Gastrocnemius medialis (tissue), 4 donors: ENCODE measurements around the gene NSF. TPM values are rescaled to one million over a fixed set of nuclear protein-coding genes. Genes with fewer than 3 reads are reported as not detected.

Source experiments
- ATAC-seq, 2 donors: fragments of 150-250 bp; one replicate each; pipeline ENCODE4 v1.9.1; 2016
- DNase-seq, 2 donors: peaks; one replicate each; pipeline ENCODE4 v3.0.0-alpha.2; 2019
- H3K27ac ChIP-seq, 4 donors: fragments of 200-600 bp; sonication (generic); 1 replicate in 1 of 4; 2 replicates in 3 of 4; pipeline ENCODE4 v1.5.1; 2016 to 2018; ENCODE audit warnings: mild to moderate bottlenecking in 2 of 4, moderate library complexity in 1 of 4
- H3K27me3 ChIP-seq, 3 donors: fragments of 200-600 bp; sonication (generic) in 2 of 3; 1 replicate in 1 of 3; 2 replicates in 2 of 3; pipeline versions ENCODE4 v1.5.1 to v1.6.0; 2016 to 2019; ENCODE audit warnings: mild to moderate bottlenecking in 1 of 3, moderate library complexity in 1 of 3
- H3K36me3 ChIP-seq, 2 donors: fragments of 200-600 bp; sonication (generic) in 1 of 2; one replicate each; pipeline ENCODE4 v1.5.1; 2017 to 2018
- H3K4me1 ChIP-seq, 2 donors: fragments of 200-600 bp; sonication (generic) in 1 of 2; one replicate each; pipeline ENCODE4 v1.5.1; 2016 to 2017; ENCODE audit warnings: mild to moderate bottlenecking in 2 of 2
- H3K4me3 ChIP-seq, 4 donors: fragments of 200-600 bp; sonication (generic) in 3 of 4; 1 replicate in 1 of 4; 2 replicates in 3 of 4; pipeline ENCODE4 v1.5.1; 2016 to 2019; ENCODE audit warnings: mild to moderate bottlenecking in 2 of 4
- H3K9me3 ChIP-seq, 3 donors: fragments of 200-600 bp; sonication (generic) in 2 of 3; 1 replicate in 1 of 3; 2 replicates in 2 of 3; pipeline ENCODE4 v1.5.1; 2016 to 2019
- POLR2A ChIP-seq, 2 donors: fragments of 450-650 bp; IDR thresholded peaks; one replicate each; pipeline ENCODE4 v1.6.1; 2017; ENCODE audit warnings: antibody characterized with exemption in 2 of 2, mild to moderate bottlenecking in 2 of 2, moderate library complexity in 2 of 2
- in situ Hi-C, 4 donors: fragments of 200-750 bp; cut with MboI; loops; one replicate each; pipeline versions ENCODE4 v1.15.0 to v1.8.0; 2017; ENCODE audit warnings: low sequenced_read_pairs in 4 of 4
- intact Hi-C: fragments of 100-400 bp; cut with DNase I; formaldehyde crosslinking; loops from one replicate; pipeline ENCODE4 v1.15.1; 2023; ENCODE audit warnings: low total_unique reads
- total RNA-seq, 4 donors: library from RNA; depleted of rRNA; stranded (reverse); fragments of >200 nt; gene quantifications; one replicate each; pipeline versions ENCODE4 v1.1.0 to v1.2.3, GENCODE V29; 2016
- TF ChIP-seq, protein P1 (sequence below), 5 experiments: fragments of 450-650 bp in 3 of 5; fragments of 200-600 bp in 2 of 5; sonication (generic) in 2 of 5; IDR thresholded peaks in 4 of 5; conservative IDR thresholded peaks in 1 of 5; 1 replicate in 4 of 5; 2 replicates in 1 of 5; pipeline ENCODE4 v1.5.1; 2016 to 2019; ENCODE audit warnings: antibody characterized with exemption in 5 of 5, mild to moderate bottlenecking in 3 of 5, moderate library complexity in 3 of 5

NSF gene
- total RNA-seq, 4 donors from 2014 or later = 24.5 to 67.0 (median 42.5) TPM

- H3K36me3 ChIP-seq = peaks cover 0 to 20% of the 10 kb centered on the region in 2 donors
- no peak for TF ChIP-seq POLR2A (IDR thresholded peaks at IDR 0.05)
- TF ChIP-seq, protein P1, sequence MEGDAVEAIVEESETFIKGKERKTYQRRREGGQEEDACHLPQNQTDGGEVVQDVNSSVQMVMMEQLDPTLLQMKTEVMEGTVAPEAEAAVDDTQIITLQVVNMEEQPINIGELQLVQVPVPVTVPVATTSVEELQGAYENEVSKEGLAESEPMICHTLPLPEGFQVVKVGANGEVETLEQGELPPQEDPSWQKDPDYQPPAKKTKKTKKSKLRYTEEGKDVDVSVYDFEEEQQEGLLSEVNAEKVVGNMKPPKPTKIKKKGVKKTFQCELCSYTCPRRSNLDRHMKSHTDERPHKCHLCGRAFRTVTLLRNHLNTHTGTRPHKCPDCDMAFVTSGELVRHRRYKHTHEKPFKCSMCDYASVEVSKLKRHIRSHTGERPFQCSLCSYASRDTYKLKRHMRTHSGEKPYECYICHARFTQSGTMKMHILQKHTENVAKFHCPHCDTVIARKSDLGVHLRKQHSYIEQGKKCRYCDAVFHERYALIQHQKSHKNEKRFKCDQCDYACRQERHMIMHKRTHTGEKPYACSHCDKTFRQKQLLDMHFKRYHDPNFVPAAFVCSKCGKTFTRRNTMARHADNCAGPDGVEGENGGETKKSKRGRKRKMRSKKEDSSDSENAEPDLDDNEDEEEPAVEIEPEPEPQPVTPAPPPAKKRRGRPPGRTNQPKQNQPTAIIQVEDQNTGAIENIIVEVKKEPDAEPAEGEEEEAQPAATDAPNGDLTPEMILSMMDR (IDR thresholded peaks at IDR 0.05 in 4 of 5, conservative IDR thresholded peaks at IDR 0.05 in 1 of 5) = no peak
- H3K4me1 ChIP-seq = no peaks in the 10 kb centered on the region
- DNase-seq (no peak), ATAC-seq (no peak)
- in situ Hi-C loops (no loop called here), intact Hi-C loops (no loop called here)
- no peaks in the 10 kb centered on the region for H3K27me3 ChIP-seq
- H3K27ac ChIP-seq = no peak overlapping the region
- no peak overlapping the region for H3K4me3 ChIP-seq
- H3K9me3 ChIP-seq = no peaks in the 10 kb centered on the region
These were observed 135.7 kb downstream of the NSF start for GRCh38 chr17:46726206-46726605.

GRCh38 chr17:46727572-46728348, 137.3 kb downstream of the NSF start:
- DNase-seq = no peak
- H3K4me1 ChIP-seq = no peaks in the 10 kb centered on the region
- no peak for ATAC-seq
- H3K9me3 ChIP-seq = no peaks in the 10 kb centered on the region
- TF ChIP-seq, protein P1 (IDR thresholded peaks at IDR 0.05 in 4 of 5, conservative IDR thresholded peaks at IDR 0.05 in 1 of 5) = no peak
- no peak for TF ChIP-seq POLR2A (IDR thresholded peaks at IDR 0.05)
- no peak overlapping the region for H3K4me3 ChIP-seq
- no peak overlapping the region for H3K27ac ChIP-seq
- in situ Hi-C loops (no loop called here), intact Hi-C loops (no loop called here)
- peaks cover 0 to 25% of the 10 kb centered on the region in 2 donors for H3K36me3 ChIP-seq
- no peaks in the 10 kb centered on the region for H3K27me3 ChIP-seq

DNA sequence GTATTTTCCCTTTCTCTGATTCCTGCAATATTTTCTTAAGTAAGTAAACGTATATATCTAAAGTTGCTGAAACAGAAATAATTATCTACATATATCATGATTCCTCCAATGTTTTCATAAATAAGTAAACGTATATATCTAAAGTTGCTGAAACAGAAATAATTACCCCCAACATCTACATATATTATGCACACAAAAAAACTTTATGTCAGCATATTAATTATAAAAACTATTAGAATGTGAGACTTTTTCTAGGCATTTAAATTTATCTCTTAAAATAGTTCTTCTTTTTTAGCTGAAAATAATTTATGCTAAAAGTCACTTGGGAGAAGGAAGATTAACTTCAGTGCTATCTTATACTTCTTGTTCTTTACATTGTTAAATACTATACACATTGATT, 139.6 kb downstream of the NSF start:
- intact Hi-C loops (no loop called here), in situ Hi-C loops (no loop called here)
- no peaks in the 10 kb centered on the region for H3K27me3 ChIP-seq
- no peak for TF ChIP-seq POLR2A (IDR thresholded peaks at IDR 0.05)
- TF ChIP-seq, protein P1 (IDR thresholded peaks at IDR 0.05 in 4 of 5, conservative IDR thresholded peaks at IDR 0.05 in 1 of 5) = no peak
- ATAC-seq = no peak
- H3K36me3 ChIP-seq = peaks cover 0 to 35% of the 10 kb centered on the region in 2 donors
- no peak for DNase-seq
- no peak overlapping the region for H3K27ac ChIP-seq
- no peaks in the 10 kb centered on the region for H3K4me1 ChIP-seq
- no peaks in the 10 kb centered on the region for H3K9me3 ChIP-seq
- H3K4me3 ChIP-seq = no peak overlapping the region

- in situ Hi-C loops = no loop called here
- H3K27me3 ChIP-seq = no peaks in the 10 kb centered on the region
- TF ChIP-seq, protein P1 (IDR thresholded peaks at IDR 0.05 in 4 of 5, conservative IDR thresholded peaks at IDR 0.05 in 1 of 5) = no peak
- no peak for TF ChIP-seq POLR2A (IDR thresholded peaks at IDR 0.05)
- H3K9me3 ChIP-seq = no peaks in the 10 kb centered on the region
- no peak overlapping the region for H3K4me3 ChIP-seq
- ATAC-seq (no peak), DNase-seq (no peak)
- no peaks in the 10 kb centered on the region for H3K4me1 ChIP-seq
- intact Hi-C loops = no loop called here
- H3K27ac ChIP-seq = no peak overlapping the region
- H3K36me3 ChIP-seq = peaks cover 0 to 35% of the 10 kb centered on the region in 2 donors
These were observed 140.2 kb downstream of the NSF start for GRCh38 chr17:46730679-46731078.
